Esophagus squamous epithelium (tissue), 4 donors: Measurements from ENCODE around the gene NARS2.
"Not testable (repeated sequence)": the region's sequence is repeated elsewhere in the genome, so short reads cannot be mapped to it uniquely, and the experiment has no call there.

Experiments used
- CTCF ChIP-seq, 6 experiments: fragments of 450-650 bp in 4 of 6; fragments of 200-600 bp in 2 of 6; sonication (generic) in 2 of 6; IDR thresholded peaks; one replicate each; pipeline ENCODE4 v1.5.1; 2016 to 2019; ENCODE audit warnings: antibody characterized with exemption in 6 of 6, mild to moderate bottlenecking in 4 of 6, moderate library complexity in 4 of 6
- POLR2A ChIP-seq, 4 donors: fragments of 450-650 bp; IDR thresholded peaks; one replicate each; pipeline ENCODE4 v1.6.1; 2017; ENCODE audit warnings: antibody characterized with exemption in 4 of 4, mild to moderate bottlenecking in 4 of 4, moderate library complexity in 3 of 4

GRCh38 chr11:78552139-78552538 lies 22.5 kb downstream of the NARS2 start:
- TF ChIP-seq CTCF, POLR2A (IDR thresholded peaks at IDR 0.05): not testable (repeated sequence)
